Measurements from ENCODE around the gene GFPT2. TPM values are rescaled to one million over a fixed set of nuclear protein-coding genes. Genes with fewer than 3 reads are reported as not detected.

GFPT2 gene
- total and polyA plus RNA-seq, 11 donors = 3.7 to 33.9 (median 8.5) TPM

DNA sequence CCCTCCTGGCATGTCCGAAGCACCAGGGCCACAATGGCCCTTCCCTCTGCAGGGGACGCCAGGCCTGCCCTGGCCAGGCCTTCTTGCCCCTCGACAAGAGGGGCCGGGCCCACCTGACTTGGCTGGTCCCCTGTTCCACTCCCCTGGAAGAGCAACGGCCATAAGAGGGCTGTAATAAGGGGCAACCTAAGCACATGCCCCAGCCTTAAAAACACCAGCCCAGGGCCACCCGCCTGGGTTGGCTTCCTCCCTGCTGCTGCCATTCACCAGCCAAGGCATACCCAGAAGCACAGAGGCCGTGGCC is 8.5 kb downstream of the GFPT2 start:
- ATAC-seq = peak in 2 of 4 donors; percentile 3 to 5
- intact Hi-C loops (cut with DNase I) = no loop called here
- Histone ChIP-seq H3K36me3 (no peaks in the 10 kb centered on the region), H3K27me3 (no peaks in the 10 kb centered on the region), H3K4me3 (no peak overlapping the region), H3K27ac (no peak overlapping the region), H3K4me1 (peaks cover 0 to 12% (median 2%) of the 10 kb centered on the region in 12 donors), H3K9me3 (no peaks in the 10 kb centered on the region)
- DNase-seq = peak in 1 of 5 donors; percentile 13
- no peak for TF ChIP-seq POLR2A (IDR thresholded peaks at IDR 0.05)
- TF ChIP-seq, protein P1, sequence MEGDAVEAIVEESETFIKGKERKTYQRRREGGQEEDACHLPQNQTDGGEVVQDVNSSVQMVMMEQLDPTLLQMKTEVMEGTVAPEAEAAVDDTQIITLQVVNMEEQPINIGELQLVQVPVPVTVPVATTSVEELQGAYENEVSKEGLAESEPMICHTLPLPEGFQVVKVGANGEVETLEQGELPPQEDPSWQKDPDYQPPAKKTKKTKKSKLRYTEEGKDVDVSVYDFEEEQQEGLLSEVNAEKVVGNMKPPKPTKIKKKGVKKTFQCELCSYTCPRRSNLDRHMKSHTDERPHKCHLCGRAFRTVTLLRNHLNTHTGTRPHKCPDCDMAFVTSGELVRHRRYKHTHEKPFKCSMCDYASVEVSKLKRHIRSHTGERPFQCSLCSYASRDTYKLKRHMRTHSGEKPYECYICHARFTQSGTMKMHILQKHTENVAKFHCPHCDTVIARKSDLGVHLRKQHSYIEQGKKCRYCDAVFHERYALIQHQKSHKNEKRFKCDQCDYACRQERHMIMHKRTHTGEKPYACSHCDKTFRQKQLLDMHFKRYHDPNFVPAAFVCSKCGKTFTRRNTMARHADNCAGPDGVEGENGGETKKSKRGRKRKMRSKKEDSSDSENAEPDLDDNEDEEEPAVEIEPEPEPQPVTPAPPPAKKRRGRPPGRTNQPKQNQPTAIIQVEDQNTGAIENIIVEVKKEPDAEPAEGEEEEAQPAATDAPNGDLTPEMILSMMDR (IDR thresholded peaks at IDR 0.05) = no peak
- WGBS, 4 donors = 93 to 100% (median 97%) methylated on average over 2 to 7 of the region's 7 CpGs

DNA sequence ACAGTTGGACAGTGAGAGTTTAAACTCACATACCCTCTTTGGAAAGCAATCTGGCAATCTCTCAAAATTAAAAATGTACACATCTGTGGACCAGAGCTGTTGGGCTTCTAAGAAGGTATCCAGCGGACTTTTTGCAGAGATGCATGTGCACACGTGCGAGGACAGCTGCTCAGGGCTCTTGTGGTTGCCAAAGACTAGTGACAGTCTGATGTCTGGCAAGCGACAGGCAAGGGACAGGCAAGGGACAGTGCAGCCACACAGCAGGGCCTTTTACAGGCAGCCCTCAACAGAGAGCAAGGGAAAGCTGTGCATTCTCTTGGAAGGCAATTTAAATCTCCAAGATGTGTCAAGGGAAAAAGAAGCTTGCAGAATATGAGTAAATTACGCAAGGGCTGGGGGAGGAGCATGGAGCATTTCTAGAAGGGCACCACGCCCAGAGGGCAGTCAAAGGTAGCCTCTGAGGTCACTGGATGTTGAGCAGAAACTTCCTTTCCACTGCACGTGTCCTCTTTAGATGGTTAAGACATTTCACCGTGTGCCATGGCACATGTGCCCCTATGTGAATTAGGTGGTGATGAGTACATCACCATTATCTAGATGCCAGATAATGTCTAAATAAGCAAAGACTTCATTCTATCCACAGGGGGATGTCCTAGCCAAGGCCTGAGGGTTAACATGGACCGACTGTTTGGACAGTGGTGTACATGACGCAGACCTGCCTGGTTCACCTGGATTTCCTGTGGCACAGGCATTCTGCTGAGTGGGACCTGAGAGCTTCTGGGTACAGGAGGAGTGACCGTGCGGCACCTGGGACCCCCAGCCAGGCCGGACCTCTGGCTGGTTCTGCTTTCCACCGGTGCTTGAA is 9.1 kb downstream of the GFPT2 start:
- peak in 3 of 4 donors; percentile 13 to 48 (median 30) for ATAC-seq
- Histone ChIP-seq H3K4me1 (peaks cover 0 to 12% (median 2%) of the 10 kb centered on the region in 12 donors), H3K36me3 (no peaks in the 10 kb centered on the region), H3K27ac (no peak overlapping the region), H3K27me3 (no peaks in the 10 kb centered on the region), H3K4me3 (no peak overlapping the region), H3K9me3 (no peaks in the 10 kb centered on the region)
- intact Hi-C loops (cut with DNase I) = no loop called here
- DNase-seq = peak in 3 of 5 donors; percentile 27 to 45 (median 28)
- 59 to 80% (median 74%) methylated on average over 9 to 14 of the region's 14 CpGs for WGBS, 4 donors
- no peak for TF ChIP-seq POLR2A (IDR thresholded peaks at IDR 0.05)
- TF ChIP-seq, protein P1 (IDR thresholded peaks at IDR 0.05) = no peak

DNA sequence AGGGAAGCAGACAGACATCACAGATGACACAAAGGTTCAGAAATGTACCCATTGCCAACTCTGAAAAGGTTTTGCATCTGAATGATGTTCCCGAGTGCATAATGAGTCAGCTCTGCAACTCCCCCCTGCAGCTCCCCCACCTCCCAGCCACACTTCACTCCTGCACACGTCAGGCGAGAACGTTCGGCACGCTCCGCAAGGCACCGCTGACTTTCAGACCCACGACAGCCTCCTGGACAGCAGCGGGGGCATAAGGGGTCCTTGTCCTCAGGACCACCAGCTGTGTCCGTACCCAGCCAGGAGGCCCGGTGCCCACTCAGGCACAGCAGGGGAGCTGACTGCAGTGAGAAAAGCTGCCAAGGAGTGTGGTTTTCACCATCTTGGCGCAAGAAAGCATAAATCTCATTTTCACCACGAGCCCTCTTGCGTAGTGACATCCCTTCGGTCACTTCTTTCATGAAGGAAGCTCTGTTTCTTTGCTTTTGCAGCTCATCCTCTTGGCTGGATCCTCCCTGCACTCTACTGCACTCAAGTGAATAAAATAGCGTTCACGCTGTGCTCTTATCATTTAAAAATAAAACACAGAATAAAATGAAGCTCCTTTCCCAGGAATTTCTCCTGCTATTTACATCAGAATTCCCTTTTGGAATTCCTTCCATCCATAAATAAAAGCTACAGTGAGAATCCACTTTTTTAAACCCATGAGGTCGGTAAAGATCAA is 9.9 kb downstream of the GFPT2 start:
- Histone ChIP-seq H3K4me3 (no peak overlapping the region), H3K4me1 (peaks cover 0 to 12% (median 2%) of the 10 kb centered on the region in 12 donors), H3K36me3 (no peaks in the 10 kb centered on the region), H3K27ac (peak overlapping the region in 1 of 12 donors; percentile 11), H3K9me3 (no peaks in the 10 kb centered on the region), H3K27me3 (no peaks in the 10 kb centered on the region)
- no peak for TF ChIP-seq POLR2A (IDR thresholded peaks at IDR 0.05)
- TF ChIP-seq, protein P1 (IDR thresholded peaks at IDR 0.05) = no peak
- DNase-seq = peak in 2 of 5 donors; percentile 11 to 21
- ATAC-seq = no peak
- intact Hi-C loops (cut with DNase I) = no loop called here
- 49 to 58% (median 55%) methylated on average over 19 of the region's 19 CpGs for WGBS, 4 donors

DNA sequence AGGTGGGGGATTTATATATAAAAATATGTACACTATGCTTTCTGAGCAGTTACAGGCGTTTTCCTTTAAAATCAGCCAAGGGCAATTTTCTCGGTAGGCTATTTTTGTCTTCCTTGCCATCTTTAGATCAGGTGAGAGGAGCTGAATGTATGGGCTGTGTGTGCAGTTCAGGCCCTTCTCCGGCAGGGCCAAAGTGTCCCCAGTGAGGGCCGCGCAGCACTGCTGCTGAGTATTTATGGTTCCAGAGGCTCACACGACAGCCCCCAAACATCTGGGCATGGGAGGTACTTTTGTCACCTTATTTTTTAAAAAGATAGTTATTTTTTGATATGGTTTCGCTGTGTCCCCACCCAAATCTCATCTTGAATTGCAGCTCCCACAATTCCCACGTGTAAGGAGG is 11.5 kb downstream of the GFPT2 start:
- 88 to 93% (median 91%) methylated on average over 8 of the region's 8 CpGs for WGBS, 4 donors

More for the DNA sequence above, 11.5 kb downstream of the GFPT2 start:
- no peak overlapping the region for H3K4me3 ChIP-seq
- intact Hi-C loops (cut with DNase I) = no loop called here
- no peak overlapping the region for H3K27ac ChIP-seq
- peaks cover 0 to 11% (median 0%) of the 10 kb centered on the region in 9 donors for H3K36me3 ChIP-seq
- no peaks in the 10 kb centered on the region for H3K27me3 ChIP-seq
- no peaks in the 10 kb centered on the region for H3K9me3 ChIP-seq
- H3K4me1 ChIP-seq = peaks cover 0 to 12% (median 2%) of the 10 kb centered on the region in 12 donors
- ATAC-seq (no peak), DNase-seq (peak in 1 of 5 donors; percentile 27)
- no peak for TF ChIP-seq POLR2A (IDR thresholded peaks at IDR 0.05)
- TF ChIP-seq, protein P1 (IDR thresholded peaks at IDR 0.05) = no peak
